ENCODE measurements around the gene KRTAP10-4. TPM values are rescaled to one million over a fixed set of nuclear protein-coding genes. Genes with fewer than 3 reads are reported as not detected.

KRTAP10-4 gene
- total RNA-seq, 4 donors from 2014 or later, result not detected

GRCh38 chr21:44564886-44565598, 8.5 kb upstream of the KRTAP10-4 start:
- DNase-seq, result no peak
- Histone ChIP-seq H3K27me3 (no peaks in the 10 kb centered on the region), H3K4me1 (no peaks in the 10 kb centered on the region), H3K27ac (no peak overlapping the region), H3K36me3 (no peaks in the 10 kb centered on the region), H3K9me3 (peaks cover 0 to 3% of the 10 kb centered on the region in 2 donors), H3K4me3 (no peak overlapping the region)
- TF ChIP-seq CTCF (IDR thresholded peaks at IDR 0.05) (no peak), POLR2A (IDR thresholded peaks at IDR 0.05) (no peak)
- intact Hi-C loops (cut with DNase I; ENCODE audit: low total_unique reads), result no loop called here

GRCh38 chr21:44566403-44566802, 7.1 kb upstream of the KRTAP10-4 start:
- intact Hi-C loops (cut with DNase I; ENCODE audit: low total_unique reads), result no loop called here
- Histone ChIP-seq H3K9me3 (peaks cover 0 to 3% of the 10 kb centered on the region in 2 donors), H3K36me3 (no peaks in the 10 kb centered on the region), H3K4me1 (no peaks in the 10 kb centered on the region), H3K27me3 (no peaks in the 10 kb centered on the region), H3K27ac (no peak overlapping the region), H3K4me3 (no peak overlapping the region)
- DNase-seq, result no peak
- TF ChIP-seq POLR2A (IDR thresholded peaks at IDR 0.05) (no peak), CTCF (IDR thresholded peaks at IDR 0.05) (no peak)

GRCh38 chr21:44567481-44568171, 5.9 kb upstream of the KRTAP10-4 start:
- intact Hi-C loops (cut with DNase I; ENCODE audit: low total_unique reads), result no loop called here
- H3K9me3 ChIP-seq, result peaks cover 0 to under 1% of the 10 kb centered on the region in 2 donors
- no peak for DNase-seq
- no peak overlapping the region for H3K4me3 ChIP-seq
- H3K27ac ChIP-seq, result no peak overlapping the region
- H3K4me1 ChIP-seq, result no peaks in the 10 kb centered on the region
- no peak for TF ChIP-seq POLR2A (IDR thresholded peaks at IDR 0.05)
- TF ChIP-seq CTCF (IDR thresholded peaks at IDR 0.05), result no peak
- H3K27me3 ChIP-seq, result no peaks in the 10 kb centered on the region
- H3K36me3 ChIP-seq, result no peaks in the 10 kb centered on the region

- intact Hi-C loops (cut with DNase I; ENCODE audit: low total_unique reads), result no loop called here
- TF ChIP-seq POLR2A (IDR thresholded peaks at IDR 0.05) (no peak), CTCF (IDR thresholded peaks at IDR 0.05) (no peak)
- no peaks in the 10 kb centered on the region for H3K36me3 ChIP-seq
- no peak overlapping the region for H3K27ac ChIP-seq
- H3K4me3 ChIP-seq, result no peak overlapping the region
- DNase-seq, result no peak
- no peaks in the 10 kb centered on the region for H3K4me1 ChIP-seq
- no peaks in the 10 kb centered on the region for H3K9me3 ChIP-seq
- H3K27me3 ChIP-seq, result no peaks in the 10 kb centered on the region
These were observed 5.3 kb upstream of the KRTAP10-4 start for GRCh38 chr21:44568261-44568660.

Measured in uterus (tissue), 4 donors.